GM19395 (cell line): Measurements from ENCODE around the gene IGFLR1.

Experiments used
- ATAC-seq: cut with Tn5 transposase; IDR thresholded peaks from one replicate; pipeline ENCODE4 v1.9.1; 2021; ENCODE audit warnings: mild to moderate bottlenecking, moderate library complexity; ENCODE audit not compliant: unreplicated experiment

Gene IGFLR1

GRCh38 chr19:35740423-35741202, 1.6 kb downstream of the IGFLR1 start:
- peak; percentile 48 for ATAC-seq

GRCh38 chr19:35740108-35740422, 2.2 kb downstream of the IGFLR1 start:
- ATAC-seq: peak; percentile 21

GRCh38 chr19:35739275-35740107, 2.8 kb downstream of the IGFLR1 start:
- no peak for ATAC-seq

- no peak for ATAC-seq
Measured at GRCh38 chr19:35738887-35739229, 3.4 kb downstream of the IGFLR1 start.

- no peak for ATAC-seq
Measured at GRCh38 chr19:35738021-35738886, 4.0 kb downstream of the IGFLR1 start.

GRCh38 chr19:35736913-35737886, 5.1 kb downstream of the IGFLR1 start:
- ATAC-seq: no peak

- ATAC-seq: no peak
Measured at GRCh38 chr19:35734889-35735288, 7.4 kb downstream of the IGFLR1 start.

- no peak for ATAC-seq
Measured at GRCh38 chr19:35734273-35734672, 8.0 kb downstream of the IGFLR1 start.

- ATAC-seq: no peak
Measured at GRCh38 chr19:35733180-35734125, 8.8 kb downstream of the IGFLR1 start.

- no peak for ATAC-seq
Measured at GRCh38 chr19:35732540-35733179, 9.6 kb downstream of the IGFLR1 start.

- ATAC-seq: no peak
Measured at GRCh38 chr19:35731779-35732405, 10.4 kb downstream of the IGFLR1 start.

- ATAC-seq: no peak
Measured at GRCh38 chr19:35731353-35731752, 10.9 kb downstream of the IGFLR1 start.

GRCh38 chr19:35730326-35730725, 11.9 kb downstream of the IGFLR1 start:
- ATAC-seq: no peak

- no peak for ATAC-seq
Measured at GRCh38 chr19:35729763-35730162, 12.5 kb downstream of the IGFLR1 start.

GRCh38 chr19:35729021-35729420, 13.2 kb downstream of the IGFLR1 start:
- no peak for ATAC-seq

GRCh38 chr19:35727956-35728706, 14.1 kb downstream of the IGFLR1 start:
- ATAC-seq: no peak
